CD14-positive monocyte (primary cell): ENCODE results near the gene MESD. TPM values are rescaled to one million over a fixed set of nuclear protein-coding genes. Genes with fewer than 3 reads are reported as not detected.

Source experiments
- DNase-seq, 3 donors: peaks; one replicate each; pipeline ENCODE4 v3.0.0-alpha.2; 2011 to 2022
- H2AFZ ChIP-seq: 2 replicates; pipeline ENCODE4 v1.6.0; 2012; ENCODE audit warnings: mild to moderate bottlenecking, low read depth, low read length, inconsistent platforms; ENCODE audit not compliant: insufficient read depth, poor library complexity, severe bottlenecking
- H3K27ac ChIP-seq, 2 donors: 1 replicate in 1 of 2; 2 replicates in 1 of 2; pipeline ENCODE4 v1.5.1; 2012 to 2013; ENCODE audit warnings: low read length in 2 of 2, control low read depth in 1 of 2, inconsistent platforms in 1 of 2, low read depth in 1 of 2, mild to moderate bottlenecking in 1 of 2
- H3K27me3 ChIP-seq, 2 donors: one replicate each; pipeline versions ENCODE4 v1.6.0 to v1.6.1; 2011 to 2013; ENCODE audit warnings: low read length in 2 of 2; ENCODE audit not compliant: control insufficient read depth in 2 of 2, insufficient read depth in 2 of 2
- H3K36me3 ChIP-seq, 2 donors: replicated peaks in 1 of 2; 1 replicate in 1 of 2; 2 replicates in 1 of 2; pipeline versions ENCODE4 v1.5.1 to v1.6.1; 2012 to 2013; ENCODE audit warnings: low read length in 2 of 2, control low read depth in 1 of 2, inconsistent platforms in 1 of 2, mild to moderate bottlenecking in 1 of 2; ENCODE audit not compliant: insufficient read depth in 2 of 2, control insufficient read depth in 1 of 2
- H3K4me1 ChIP-seq, 2 donors: 1 replicate in 1 of 2; 2 replicates in 1 of 2; pipeline versions ENCODE4 v1.5.1 to v1.6.1; 2012 to 2013; ENCODE audit warnings: low read length in 2 of 2, control low read depth in 1 of 2, inconsistent platforms in 1 of 2, mild to moderate bottlenecking in 1 of 2, moderate library complexity in 1 of 2; ENCODE audit not compliant: insufficient read depth in 2 of 2, control insufficient read depth in 1 of 2
- H3K4me2 ChIP-seq: replicated peaks from 2 replicates; pipeline ENCODE3; 2012; ENCODE audit warnings: low read length, moderate library complexity, mild to moderate bottlenecking; ENCODE audit not compliant: poor library complexity, severe bottlenecking; ENCODE audit errors: extremely low read depth
- H3K4me3 ChIP-seq, 3 experiments: fragments of 200-600 bp in 1 of 3; sonication (generic) in 1 of 3; replicated peaks in 1 of 3; 1 replicate in 2 of 3; 2 replicates in 1 of 3; pipeline ENCODE4 v1.5.1; 2011 to 2013; ENCODE audit warnings: low read length in 3 of 3, mild to moderate bottlenecking in 3 of 3, control low read depth in 2 of 3, low read depth in 2 of 3, inconsistent platforms in 1 of 3, moderate library complexity in 1 of 3
- H3K79me2 ChIP-seq: 2 replicates; pipeline ENCODE4 v1.6.0; 2012; ENCODE audit warnings: mild to moderate bottlenecking, control low read depth, inconsistent platforms, low read length, moderate library complexity; ENCODE audit not compliant: insufficient read depth
- H3K9ac ChIP-seq: 2 replicates; pipeline ENCODE4 v1.6.0; 2017; ENCODE audit warnings: low read length, mild to moderate bottlenecking; ENCODE audit not compliant: insufficient read depth, poor library complexity, severe bottlenecking
- H3K9me3 ChIP-seq, 2 donors: replicated peaks in 1 of 2; 1 replicate in 1 of 2; 2 replicates in 1 of 2; pipeline versions ENCODE4 v1.5.1 to v1.6.1; 2012 to 2013; ENCODE audit warnings: low read length in 2 of 2, control low read depth in 1 of 2; ENCODE audit not compliant: control insufficient read depth in 1 of 2, insufficient read depth in 1 of 2
- H4K20me1 ChIP-seq: 2 replicates; pipeline ENCODE4 v1.6.0; 2012; ENCODE audit warnings: mild to moderate bottlenecking, low read length, control low read depth, moderate library complexity; ENCODE audit not compliant: insufficient read depth
- H3K27ac Mint-ChIP-seq, 7 donors: one replicate each; pipeline ENCODE4 v1.8.0; 2020; ENCODE audit warnings: mild to moderate bottlenecking in 7 of 7, mixed read lengths in 7 of 7, moderate library complexity in 6 of 7, inconsistent platforms in 2 of 7
- H3K27me3 Mint-ChIP-seq, 3 donors: one replicate each; pipeline ENCODE4 v1.8.0; 2021 to 2022; ENCODE audit warnings: low read depth in 3 of 3, mild to moderate bottlenecking in 3 of 3, mixed read lengths in 3 of 3, moderate library complexity in 3 of 3, inconsistent platforms in 1 of 3
- H3K36me3 Mint-ChIP-seq, 2 donors: one replicate each; pipeline ENCODE4 v1.8.0; 2020; ENCODE audit warnings: mixed read lengths in 2 of 2, inconsistent platforms in 1 of 2, mild to moderate bottlenecking in 1 of 2
- H3K4me1 Mint-ChIP-seq: one replicate; pipeline ENCODE4 v1.8.0; 2020; ENCODE audit warnings: mild to moderate bottlenecking, mixed read lengths
- H3K4me3 Mint-ChIP-seq, 2 donors: one replicate each; pipeline ENCODE4 v1.8.0; 2020; ENCODE audit warnings: mild to moderate bottlenecking in 2 of 2, mixed read lengths in 2 of 2, moderate library complexity in 1 of 2
- H3K9me3 Mint-ChIP-seq, 7 donors: one replicate each; pipeline ENCODE4 v1.8.0; 2020 to 2022; ENCODE audit warnings: mixed read lengths in 7 of 7, mild to moderate bottlenecking in 6 of 7, moderate library complexity in 6 of 7, inconsistent platforms in 2 of 7
- CTCF ChIP-seq: fragments of 200-600 bp; IDR thresholded peaks from one replicate; pipeline ENCODE4 v1.8.0; 2022; ENCODE audit warnings: antibody characterized with exemption, mild to moderate bottlenecking
- WGBS: methylation state at CpG from one replicate; pipeline ENCODE4 v1.1.5; 2013; ENCODE audit warnings: missing lambda C conversion rate; ENCODE audit not compliant: insufficient coverage; 5-methylcytosine and 5-hydroxymethylcytosine counted together
- intact Hi-C, 2 donors: fragments of 100-400 bp; cut with micrococcal nuclease; formaldehyde crosslinking; loops; one replicate each; pipeline versions ENCODE4 v1.15.0 to v1.15.1; 2023
- polyA plus RNA-seq, 3 donors: library from polyadenylated mRNA; depleted of rRNA in 1 of 3; unstranded in 2 of 3; stranded (reverse) in 1 of 3; fragments of 300-500 nt in 2 of 3; fragments of >200 nt in 1 of 3; fragmentation: Illumina TruSeq in 2 of 3; gene quantifications; 1 replicate in 2 of 3; 2 replicates in 1 of 3; pipeline ENCODE4 v1.2.3, GENCODE V29; 2012 to 2021

Gene MESD
- polyA plus RNA-seq, 3 donors, result 5.6 to 15.7 (median 13.1) TPM

GRCh38 chr15:80915472-80915871 is 74.1 kb downstream of the MESD start:
- no peak overlapping the region for H3K27ac ChIP-seq
- intact Hi-C loops, result no loop called here
- peaks cover 0 to 4% (median 2%) of the 10 kb centered on the region in 3 donors for H3K27me3 Mint-ChIP-seq
- no CpG with 5 or more reads among the region's 3 CpGs for WGBS
- no peaks in the 10 kb centered on the region for H3K4me1 Mint-ChIP-seq
- H3K36me3 Mint-ChIP-seq, result no peaks in the 10 kb centered on the region
- no peaks in the 10 kb centered on the region for H3K4me1 ChIP-seq
- no peak overlapping the region for H3K4me3 Mint-ChIP-seq
- no peaks in the 10 kb centered on the region for H3K27me3 ChIP-seq
- no peak for TF ChIP-seq CTCF
- H3K79me2 ChIP-seq, result no peaks in the 10 kb centered on the region
- no peaks in the 10 kb centered on the region for H3K9me3 ChIP-seq
- no peak overlapping the region for H3K27ac Mint-ChIP-seq
- no peak overlapping the region for H2AFZ ChIP-seq
- peaks cover 0 to 2% (median 0%) of the 10 kb centered on the region in 7 donors for H3K9me3 Mint-ChIP-seq
- H3K4me3 ChIP-seq, result no peak overlapping the region
- H3K36me3 ChIP-seq, result no peaks in the 10 kb centered on the region
- no peak for DNase-seq
- H3K9ac ChIP-seq, result no peak overlapping the region
- no peaks in the 10 kb centered on the region for H4K20me1 ChIP-seq
- no peak overlapping the region for H3K4me2 ChIP-seq

- no peaks in the 10 kb centered on the region for H3K4me1 ChIP-seq
- Mint-ChIP-seq H3K27ac (no peak overlapping the region), H3K27me3 (peaks cover 0 to 4% (median 0%) of the 10 kb centered on the region in 3 donors), H3K36me3 (peaks cover 0 to 4% of the 10 kb centered on the region in 2 donors), H3K4me1 (no peaks in the 10 kb centered on the region), H3K4me3 (no peak overlapping the region), H3K9me3 (peaks cover 0 to 11% (median 2%) of the 10 kb centered on the region in 7 donors)
- no peak for TF ChIP-seq CTCF
- H3K79me2 ChIP-seq, result no peaks in the 10 kb centered on the region
- H4K20me1 ChIP-seq, result no peaks in the 10 kb centered on the region
- no peaks in the 10 kb centered on the region for H3K9me3 ChIP-seq
- no peak overlapping the region for H3K4me2 ChIP-seq
- H3K27ac ChIP-seq, result no peak overlapping the region
- no peak overlapping the region for H2AFZ ChIP-seq
- WGBS, result 89% methylated on average over 4 of the region's 5 CpGs
- H3K9ac ChIP-seq, result no peak overlapping the region
- H3K36me3 ChIP-seq, result no peaks in the 10 kb centered on the region
- H3K27me3 ChIP-seq, result no peaks in the 10 kb centered on the region
- no peak overlapping the region for H3K4me3 ChIP-seq
- no peak for DNase-seq
- intact Hi-C loops, result no loop called here
Observed at GRCh38 chr15:80913541-80913940, 76.1 kb downstream of the MESD start.
